ENCODE results near the gene PTPRG. TPM values are rescaled to one million over a fixed set of nuclear protein-coding genes. Genes with fewer than 3 reads are reported as not detected.

PTPRG gene
- total RNA-seq, 1 donor from 2014 or later: 0.22 TPM

GRCh38 chr3:61565569-61565968 lies 4.2 kb downstream of the PTPRG start:
- peaks cover 46% of the 10 kb centered on the region for H3K27me3 Mint-ChIP-seq
- no peaks in the 10 kb centered on the region for H3K9me3 Mint-ChIP-seq
- no peak for TF ChIP-seq CTCF (IDR thresholded peaks at IDR 0.05)
- intact Hi-C loops (cut with micrococcal nuclease): no loop called here
- CTCF ChIA-PET: no interaction called here
- POLR2A ChIA-PET: no interaction called here
- no peak overlapping the region for H3K27ac Mint-ChIP-seq
- no peak for DNase-seq
- ATAC-seq (ENCODE audit: low read depth): no peak
- H3K36me3 Mint-ChIP-seq (ENCODE audit: low read depth): no peaks in the 10 kb centered on the region
- H3K4me1 Mint-ChIP-seq: peaks cover 17% of the 10 kb centered on the region
- H3K4me3 Mint-ChIP-seq: no peak overlapping the region

DNA sequence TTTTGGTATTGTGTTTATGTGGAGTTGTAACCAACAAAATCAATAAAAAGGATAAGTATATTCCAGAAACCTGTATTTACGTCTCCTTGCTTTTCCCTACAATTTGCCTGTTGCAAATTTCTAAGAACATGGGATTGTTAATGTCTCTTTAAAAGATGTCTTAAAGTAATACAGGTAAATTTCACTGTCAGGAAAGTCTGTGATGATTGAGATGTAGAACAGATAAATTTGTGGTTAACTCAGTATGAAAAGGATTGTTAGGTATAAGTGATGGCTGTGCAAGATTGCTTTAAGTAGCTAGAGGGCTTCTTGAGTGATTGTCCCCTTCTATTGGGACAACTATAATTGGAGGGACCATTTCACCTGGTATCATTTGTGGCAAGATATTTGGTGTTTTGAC lies 6.8 kb downstream of the PTPRG start:
- H3K4me1 Mint-ChIP-seq: peaks cover 6% of the 10 kb centered on the region
- intact Hi-C loops (cut with micrococcal nuclease): no loop called here
- H3K27me3 Mint-ChIP-seq: peaks cover 33% of the 10 kb centered on the region
- DNase-seq: no peak
- no peak overlapping the region for H3K4me3 Mint-ChIP-seq
- H3K27ac Mint-ChIP-seq: no peak overlapping the region
- POLR2A ChIA-PET: no interaction called here
- CTCF ChIA-PET: no interaction called here
- no peaks in the 10 kb centered on the region for H3K9me3 Mint-ChIP-seq
- no peak for ATAC-seq (ENCODE audit: low read depth)
- no peak for TF ChIP-seq CTCF (IDR thresholded peaks at IDR 0.05)
- no peaks in the 10 kb centered on the region for H3K36me3 Mint-ChIP-seq (ENCODE audit: low read depth)

- no peak for TF ChIP-seq CTCF (IDR thresholded peaks at IDR 0.05)
- CTCF ChIA-PET: no interaction called here
- no peak overlapping the region for H3K27ac Mint-ChIP-seq
- H3K9me3 Mint-ChIP-seq: no peaks in the 10 kb centered on the region
- POLR2A ChIA-PET: interaction anchor here (0.6 kb wide), 1 partner anchor 1175 kb away, joined by 4 read pairs; no protein-coding TSS in a partner anchor
- intact Hi-C loops (cut with micrococcal nuclease): no loop called here
- H3K36me3 Mint-ChIP-seq (ENCODE audit: low read depth): no peaks in the 10 kb centered on the region
- DNase-seq (no peak), ATAC-seq (ENCODE audit: low read depth) (no peak)
- H3K27me3 Mint-ChIP-seq: peaks cover 20% of the 10 kb centered on the region
- no peak overlapping the region for H3K4me3 Mint-ChIP-seq
- H3K4me1 Mint-ChIP-seq: no peaks in the 10 kb centered on the region
These were observed 8.6 kb downstream of the PTPRG start for GRCh38 chr3:61569856-61570580.

GRCh38 chr3:61570813-61571212 lies 9.4 kb downstream of the PTPRG start:
- Mint-ChIP-seq H3K27ac (no peak overlapping the region), H3K4me3 (no peak overlapping the region), H3K36me3 (ENCODE audit: low read depth) (no peaks in the 10 kb centered on the region), H3K9me3 (no peaks in the 10 kb centered on the region), H3K4me1 (no peaks in the 10 kb centered on the region), H3K27me3 (peaks cover 13% of the 10 kb centered on the region)
- intact Hi-C loops (cut with micrococcal nuclease): no loop called here
- ATAC-seq (ENCODE audit: low read depth) (no peak), DNase-seq (no peak)
- TF ChIP-seq CTCF (IDR thresholded peaks at IDR 0.05): no peak
- CTCF ChIA-PET: no interaction called here
- POLR2A ChIA-PET: interaction anchor here (0.6 kb wide), 1 partner anchor 1176 kb away, joined by 4 read pairs; no protein-coding TSS in a partner anchor

DNA sequence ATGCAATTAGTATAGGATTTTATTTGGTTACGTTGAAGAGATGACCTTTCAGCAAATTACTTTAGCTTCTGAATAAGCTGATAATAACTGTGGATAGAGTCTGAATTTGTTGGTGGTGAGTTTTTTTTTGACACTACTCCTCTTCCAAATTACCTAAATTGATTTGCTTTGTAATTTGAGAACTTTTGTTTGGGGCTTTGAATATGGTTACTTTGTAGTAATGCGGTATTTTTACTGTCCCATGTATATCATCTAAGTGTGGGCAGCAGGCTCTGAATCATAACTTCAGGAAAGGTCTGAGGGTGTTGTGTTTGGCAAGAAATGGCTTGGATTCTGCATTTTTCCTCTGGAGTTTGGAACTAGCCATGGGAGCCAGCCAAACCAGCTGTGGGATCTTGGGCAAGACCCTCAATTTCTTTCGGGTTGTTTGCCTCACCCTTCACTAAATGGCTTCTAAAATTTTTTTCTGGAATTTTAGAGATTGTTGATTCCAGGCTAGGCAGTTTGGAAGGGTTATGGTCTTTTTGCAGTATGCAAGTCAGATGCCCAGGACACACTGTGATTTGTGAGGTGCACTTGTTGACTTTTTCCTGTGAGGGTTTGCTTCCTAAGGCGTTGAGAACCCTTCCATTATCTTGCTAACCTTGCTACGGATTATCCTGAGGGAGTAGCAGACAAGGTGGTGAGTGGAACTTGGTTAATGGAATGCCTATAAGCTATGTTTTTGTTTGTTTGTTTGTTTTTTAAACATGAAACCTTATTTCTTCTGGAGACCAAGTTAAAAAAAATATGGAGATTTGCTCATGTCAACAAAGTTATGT lies 10.4 kb downstream of the PTPRG start:
- H3K27me3 Mint-ChIP-seq: peaks cover 4% of the 10 kb centered on the region
- CTCF ChIA-PET: no interaction called here
- H3K27ac Mint-ChIP-seq: no peak overlapping the region
- H3K4me3 Mint-ChIP-seq: no peak overlapping the region
- POLR2A ChIA-PET: no interaction called here
- H3K36me3 Mint-ChIP-seq (ENCODE audit: low read depth): no peaks in the 10 kb centered on the region
- H3K4me1 Mint-ChIP-seq: no peaks in the 10 kb centered on the region
- DNase-seq (no peak), ATAC-seq (ENCODE audit: low read depth) (no peak)
- TF ChIP-seq CTCF (IDR thresholded peaks at IDR 0.05): no peak
- H3K9me3 Mint-ChIP-seq: no peaks in the 10 kb centered on the region
- intact Hi-C loops (cut with micrococcal nuclease): no loop called here

Data from activated B cell treated with CpG ODN at 0.5 μM for 24 hours (primary cell).